Endothelial cell of umbilical vein (primary cell): ENCODE results near the gene MGAT5. TPM values are rescaled to one million over a fixed set of nuclear protein-coding genes. Genes with fewer than 3 reads are reported as not detected.

Experiments
- BruUV-seq: library from RNA; stranded (reverse); fragments of 400-500 nt; replicated peaks from 2 replicates; lab custom pipeline; 2021; lab: Mats Ljungman, UMichigan
- CTCF ChIA-PET: fragments of 300-600, 350-600 bp; sonication (Branson Sonifier 250); formaldehyde crosslinking; loops from one replicate; lab custom pipeline; 2021; ENCODE audit warnings: antibody characterized with exemption, inconsistent platforms; lab: Charles Lee
- POLR2A ChIA-PET: fragments of 300-600, 350-600 bp; sonication (Branson Sonifier 250); formaldehyde crosslinking; loops from one replicate; lab custom pipeline; 2021; ENCODE audit warnings: antibody characterized with exemption, inconsistent platforms; lab: Charles Lee
- DNase-seq: peaks from one replicate; pipeline ENCODE4 v3.0.0-alpha.2; 2011; ENCODE audit warnings: low read depth, low spot score
- FAIRE-seq: peaks from 2 replicates; lab custom pipeline; 2011; peaks lifted over from hg19 to GRCh38; lab: Jason Lieb, UNC
- H2AFZ ChIP-seq: 2 replicates; pipeline ENCODE4 v1.6.0; 2012; ENCODE audit warnings: low read depth, low read length, control low read depth, inconsistent platforms
- H3K27ac ChIP-seq: 2 replicates; pipeline ENCODE4 v1.5.1; 2011; ENCODE audit warnings: low read depth, mild to moderate bottlenecking, control low read depth, low read length, moderate library complexity; ENCODE audit not compliant: insufficient read depth
- H3K27me3 ChIP-seq, 2 experiments: 2 replicates each; pipeline versions ENCODE4 v1.6.0 to v1.6.1; 2011; ENCODE audit warnings: low read length in 2 of 2, mixed read lengths in 1 of 2; ENCODE audit not compliant: control insufficient read depth in 2 of 2, insufficient read depth in 2 of 2
- H3K36me3 ChIP-seq, 2 experiments: 2 replicates in 1 of 2; 3 replicates in 1 of 2; pipeline ENCODE4 v1.5.1; 2011; ENCODE audit warnings: low read length in 2 of 2, mild to moderate bottlenecking in 1 of 2, moderate library complexity in 1 of 2; ENCODE audit not compliant: control insufficient read depth in 2 of 2, insufficient read depth in 2 of 2; ENCODE audit errors: extremely low read depth in 1 of 2
- H3K4me1 ChIP-seq: 3 replicates; pipeline ENCODE4 v1.5.1; 2011; ENCODE audit warnings: mild to moderate bottlenecking, low read length; ENCODE audit not compliant: control insufficient read depth, insufficient read depth; ENCODE audit errors: extremely low read depth
- H3K4me2 ChIP-seq: 2 replicates; pipeline ENCODE4 v1.6.1; 2011; ENCODE audit warnings: low read length, control low read depth, mixed read lengths; ENCODE audit not compliant: insufficient read depth
- H3K4me3 ChIP-seq, 3 experiments: fragments of 200-600 bp in 1 of 3; sonication (generic), shearing (Covaris generic) in 1 of 3; replicated peaks in 1 of 3; 2 replicates each; pipeline ENCODE4 v1.5.1; 2011 to 2016; ENCODE audit warnings: control low read depth in 3 of 3, low read length in 3 of 3, mild to moderate bottlenecking in 2 of 3, inconsistent platforms in 1 of 3, low read depth in 1 of 3, moderate library complexity in 1 of 3; ENCODE audit not compliant: insufficient read depth in 1 of 3
- H3K79me2 ChIP-seq: 2 replicates; pipeline ENCODE4 v1.6.0; 2012; ENCODE audit warnings: low read length, inconsistent platforms; ENCODE audit not compliant: control insufficient read depth, insufficient read depth
- H3K9ac ChIP-seq: replicated peaks from 2 replicates; pipeline ENCODE3; 2011; ENCODE audit warnings: low read length, control low read depth; ENCODE audit not compliant: insufficient read depth; ENCODE audit errors: extremely low read depth
- H3K9me1 ChIP-seq: replicated peaks from 3 replicates; pipeline ENCODE4 v1.6.0; 2011; ENCODE audit warnings: mild to moderate bottlenecking, low read length; ENCODE audit not compliant: control insufficient read depth, insufficient read depth; ENCODE audit errors: extremely low read depth
- H3K9me3 ChIP-seq: replicated peaks from 2 replicates; pipeline ENCODE4 v1.5.1; 2012; ENCODE audit warnings: low read length, inconsistent platforms; ENCODE audit not compliant: control insufficient read depth, insufficient read depth
- H4K20me1 ChIP-seq: replicated peaks from 2 replicates; pipeline ENCODE3; 2011; ENCODE audit warnings: mild to moderate bottlenecking, low read length; ENCODE audit not compliant: control insufficient read depth, insufficient read depth; ENCODE audit errors: extremely low read depth
- EZH2 ChIP-seq: IDR thresholded peaks from 2 replicates; pipeline ENCODE4 v1.6.1; 2012; ENCODE audit warnings: borderline replicate concordance, low read depth, mild to moderate bottlenecking, moderate library complexity, low read length, inconsistent platforms; ENCODE audit not compliant: severe bottlenecking
- FOS ChIP-seq: IDR thresholded peaks from 2 replicates; pipeline ENCODE4 v1.6.1; 2011; ENCODE audit warnings: mild to moderate bottlenecking, low read length, moderate library complexity, borderline replicate concordance; ENCODE audit not compliant: insufficient read depth
- GATA2 ChIP-seq: IDR thresholded peaks from 2 replicates; pipeline ENCODE4 v1.7.0; 2011; ENCODE audit warnings: low read depth, mild to moderate bottlenecking, moderate library complexity, mixed read lengths, low read length; ENCODE audit not compliant: insufficient read length, insufficient read depth
- JUN ChIP-seq: IDR thresholded peaks from 2 replicates; pipeline ENCODE4 v1.6.1; 2011; ENCODE audit warnings: borderline replicate concordance, low read depth; ENCODE audit not compliant: insufficient read length, insufficient read depth
- MYC ChIP-seq: IDR thresholded peaks from one replicate; pipeline ENCODE4 v1.6.1; 2011; ENCODE audit warnings: mild to moderate bottlenecking, low read depth, low read length
- POLR2A ChIP-seq: IDR thresholded peaks from 2 replicates; pipeline ENCODE4 v1.6.1; 2012; ENCODE audit warnings: low read depth, mild to moderate bottlenecking, control low read depth, low read length
- POLR2AphosphoS5 ChIP-seq: IDR thresholded peaks from 2 replicates; pipeline ENCODE4 v1.6.1; 2012; ENCODE audit warnings: low read depth, mild to moderate bottlenecking, control low read depth, low read length, moderate library complexity; ENCODE audit not compliant: insufficient read depth
- dilution Hi-C: fragments of 300-500 bp; cut with MboI; formaldehyde crosslinking; loops from one replicate; pipeline ENCODE4 v1.15.0; 2019; ENCODE audit warnings: low sequenced_read_pairs; ENCODE audit not compliant: extremely low pct_ligation_motif_present
- intact Hi-C: fragments of 100-400 bp; cut with micrococcal nuclease; formaldehyde crosslinking; loops from one replicate; pipeline ENCODE4 v1.10.0; 2022
- polyA plus RNA-seq, 4 experiments: library from polyadenylated mRNA; depleted of rRNA in 3 of 4; stranded (reverse) in 3 of 4; unstranded in 1 of 4; fragments of >200 nt; gene quantifications; 2 replicates each; pipeline versions ENCODE4 v1.2.1 to v1.2.3, GENCODE V29; 2011 to 2012; ENCODE audit warnings: missing spikeins in 1 of 4
- total RNA-seq: library from RNA; stranded (reverse); gene quantifications from 2 replicates; pipeline ENCODE4 v1.2.3, GENCODE V29; 2021
- TF ChIP-seq, protein P1 (sequence below): IDR thresholded peaks from 2 replicates; pipeline ENCODE4 v1.6.1; 2011; ENCODE audit not compliant: insufficient read depth, insufficient read length
- TF ChIP-seq, protein P2 (sequence below), 2 donors: IDR thresholded peaks; 1 replicate in 1 of 2; 2 replicates in 1 of 2; pipeline ENCODE4 v1.5.1; 2011; ENCODE audit warnings: low read length in 2 of 2, mild to moderate bottlenecking in 2 of 2, moderate library complexity in 2 of 2, control low read depth in 1 of 2, inconsistent platforms in 1 of 2, low read depth in 1 of 2; ENCODE audit not compliant: insufficient read depth in 1 of 2; ENCODE audit errors: extremely low read depth in 1 of 2

Gene MGAT5
- total and polyA plus RNA-seq, 2 donors (not counting 3 experiments of a cell fraction or from before 2014, with no cell fraction given) = 17.7 to 84.1 TPM

DNA sequence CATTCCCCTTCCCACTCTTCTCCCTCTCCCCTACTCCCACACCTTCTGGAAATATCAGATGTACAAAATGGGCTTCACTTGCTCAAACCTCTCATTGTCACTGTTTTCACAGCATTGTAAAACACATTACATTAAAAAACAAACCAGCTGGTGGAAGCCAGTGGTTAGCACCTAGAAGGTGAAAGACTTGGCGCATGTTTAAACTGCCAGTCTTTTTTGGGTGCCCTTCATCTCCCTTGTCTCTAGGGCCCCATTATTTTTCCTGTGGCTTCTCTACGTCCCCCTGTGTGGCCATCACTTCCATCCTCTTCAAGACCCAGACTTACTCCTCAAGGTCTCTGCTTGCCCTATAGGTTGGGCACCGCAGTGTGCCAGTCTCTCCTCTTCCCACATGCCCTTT lies 34.9 kb downstream of the MGAT5 start:
- CTCF ChIA-PET = no interaction called here
- H4K20me1 ChIP-seq = no peaks in the 10 kb centered on the region
- DNase-seq (no peak), FAIRE-seq (no peak)
- H3K4me3 ChIP-seq = no peak overlapping the region
- BruUV-seq = no TSS peak
- no peak overlapping the region for H3K9ac ChIP-seq
- no peaks in the 10 kb centered on the region for H3K9me3 ChIP-seq
- no peaks in the 10 kb centered on the region for H3K36me3 ChIP-seq
- dilution Hi-C loops = no loop called here
- no peaks in the 10 kb centered on the region for H3K27me3 ChIP-seq
- no peaks in the 10 kb centered on the region for H3K79me2 ChIP-seq
- POLR2A ChIA-PET = no interaction called here
- no peaks in the 10 kb centered on the region for H3K9me1 ChIP-seq
- H3K27ac ChIP-seq = no peak overlapping the region
- TF ChIP-seq JUN (no peak), EZH2 (no peak), POLR2AphosphoS5 (no peak), FOS (no peak), MYC (no peak), GATA2 (no peak), POLR2A (no peak)
- TF ChIP-seq, protein P1, sequence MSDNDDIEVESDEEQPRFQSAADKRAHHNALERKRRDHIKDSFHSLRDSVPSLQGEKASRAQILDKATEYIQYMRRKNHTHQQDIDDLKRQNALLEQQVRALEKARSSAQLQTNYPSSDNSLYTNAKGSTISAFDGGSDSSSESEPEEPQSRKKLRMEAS = no peak
- TF ChIP-seq, protein P2, sequence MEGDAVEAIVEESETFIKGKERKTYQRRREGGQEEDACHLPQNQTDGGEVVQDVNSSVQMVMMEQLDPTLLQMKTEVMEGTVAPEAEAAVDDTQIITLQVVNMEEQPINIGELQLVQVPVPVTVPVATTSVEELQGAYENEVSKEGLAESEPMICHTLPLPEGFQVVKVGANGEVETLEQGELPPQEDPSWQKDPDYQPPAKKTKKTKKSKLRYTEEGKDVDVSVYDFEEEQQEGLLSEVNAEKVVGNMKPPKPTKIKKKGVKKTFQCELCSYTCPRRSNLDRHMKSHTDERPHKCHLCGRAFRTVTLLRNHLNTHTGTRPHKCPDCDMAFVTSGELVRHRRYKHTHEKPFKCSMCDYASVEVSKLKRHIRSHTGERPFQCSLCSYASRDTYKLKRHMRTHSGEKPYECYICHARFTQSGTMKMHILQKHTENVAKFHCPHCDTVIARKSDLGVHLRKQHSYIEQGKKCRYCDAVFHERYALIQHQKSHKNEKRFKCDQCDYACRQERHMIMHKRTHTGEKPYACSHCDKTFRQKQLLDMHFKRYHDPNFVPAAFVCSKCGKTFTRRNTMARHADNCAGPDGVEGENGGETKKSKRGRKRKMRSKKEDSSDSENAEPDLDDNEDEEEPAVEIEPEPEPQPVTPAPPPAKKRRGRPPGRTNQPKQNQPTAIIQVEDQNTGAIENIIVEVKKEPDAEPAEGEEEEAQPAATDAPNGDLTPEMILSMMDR (IDR thresholded peaks at IDR 0.05; ENCODE audit: extremely low read depth in 1 of 2, insufficient read depth in 1 of 2, low read depth in 1 of 2, low read length in 2 of 2) = no peak
- H3K4me2 ChIP-seq = no peak overlapping the region
- intact Hi-C loops = no loop called here
- H3K4me1 ChIP-seq = peaks cover 14% of the 10 kb centered on the region
- no peak overlapping the region for H2AFZ ChIP-seq
